Keratinocyte (primary cell): ENCODE results near the gene EXOC4. TPM values are rescaled to one million over a fixed set of nuclear protein-coding genes. Genes with fewer than 3 reads are reported as not detected.

Experiments used
- DNase-seq: peaks from one replicate; pipeline ENCODE4 v3.0.0-alpha.2; 2011; ENCODE audit warnings: low read depth, missing footprints, low spot score
- FAIRE-seq: peaks from 2 replicates; lab custom pipeline; 2011; peaks lifted over from hg19 to GRCh38; lab: Jason Lieb, UNC
- H2AFZ ChIP-seq: 2 replicates; pipeline ENCODE4 v1.6.0; 2012; ENCODE audit warnings: low read length, control low read depth, inconsistent platforms; ENCODE audit not compliant: control insufficient read depth
- H3K27ac ChIP-seq: 2 replicates; pipeline ENCODE4 v1.5.1; 2011; ENCODE audit warnings: low read length; ENCODE audit not compliant: control insufficient read depth, insufficient read depth
- H3K27me3 ChIP-seq: 3 replicates; pipeline ENCODE4 v1.6.0; 2011; ENCODE audit warnings: low read length; ENCODE audit not compliant: control insufficient read depth, insufficient read depth; ENCODE audit errors: extremely low read depth
- H3K36me3 ChIP-seq, 2 experiments: 2 replicates in 1 of 2; 3 replicates in 1 of 2; pipeline ENCODE4 v1.5.1; 2011; ENCODE audit warnings: low read length in 2 of 2, mild to moderate bottlenecking in 1 of 2; ENCODE audit not compliant: control insufficient read depth in 2 of 2, insufficient read depth in 2 of 2; ENCODE audit errors: extremely low read depth in 1 of 2
- H3K4me1 ChIP-seq: 3 replicates; pipeline ENCODE4 v1.5.1; 2011; ENCODE audit warnings: low read length; ENCODE audit not compliant: control insufficient read depth, insufficient read depth; ENCODE audit errors: extremely low read depth
- H3K4me2 ChIP-seq: 3 replicates; pipeline ENCODE4 v1.6.0; 2011; ENCODE audit warnings: low read depth, low read length; ENCODE audit not compliant: control insufficient read depth, insufficient read depth; ENCODE audit errors: extremely low read depth
- H3K4me3 ChIP-seq, 3 experiments: fragments of 200-600 bp in 1 of 3; sonication (generic) in 1 of 3; 2 replicates in 2 of 3; 3 replicates in 1 of 3; pipeline ENCODE4 v1.5.1; 2011 to 2016; ENCODE audit warnings: low read length in 3 of 3, mild to moderate bottlenecking in 3 of 3, control low read depth in 2 of 3, inconsistent platforms in 1 of 3, low read depth in 1 of 3, mixed read lengths in 1 of 3, mixed run types in 1 of 3, moderate library complexity in 1 of 3; ENCODE audit not compliant: control insufficient read depth in 2 of 3, insufficient read depth in 2 of 3; ENCODE audit errors: extremely low read depth in 1 of 3
- H3K79me2 ChIP-seq: 2 replicates; pipeline ENCODE4 v1.6.0; 2012; ENCODE audit warnings: low read length; ENCODE audit not compliant: control insufficient read depth, insufficient read depth
- H3K9ac ChIP-seq: 3 replicates; pipeline ENCODE4 v1.6.0; 2011; ENCODE audit warnings: low read length; ENCODE audit not compliant: control insufficient read depth, insufficient read depth; ENCODE audit errors: extremely low read depth
- H3K9me1 ChIP-seq: 3 replicates; pipeline ENCODE4 v1.6.0; 2011; ENCODE audit warnings: low read length; ENCODE audit not compliant: control insufficient read depth, insufficient read depth; ENCODE audit errors: extremely low read depth
- H3K9me3 ChIP-seq: 2 replicates; pipeline ENCODE4 v1.5.1; 2012; ENCODE audit warnings: low read depth, low read length; ENCODE audit not compliant: control insufficient read depth
- H4K20me1 ChIP-seq: 3 replicates; pipeline ENCODE4 v1.6.0; 2011; ENCODE audit warnings: low read length; ENCODE audit not compliant: control insufficient read depth, insufficient read depth; ENCODE audit errors: extremely low read depth
- EZH2 ChIP-seq: IDR thresholded peaks from one replicate; pipeline ENCODE4 v1.6.1; 2012; ENCODE audit warnings: inconsistent platforms, mild to moderate bottlenecking, low read length, moderate library complexity
- dilution Hi-C: fragments of 300-500 bp; cut with MboI; formaldehyde crosslinking; loops from one replicate; pipeline ENCODE4 v1.7.0; 2020; ENCODE audit warnings: low sequenced_read_pairs; ENCODE audit not compliant: extremely low pct_ligation_motif_present
- polyA plus RNA-seq, 5 experiments: library from polyadenylated mRNA; depleted of rRNA in 3 of 5; stranded (reverse) in 3 of 5; stranded (forward) in 1 of 5; unstranded in 1 of 5; fragments of >200 nt; gene quantifications; 1 replicate in 1 of 5; 2 replicates in 3 of 5; 3 replicates in 1 of 5; pipeline versions ENCODE4 v1.2.1 to v1.2.3, GENCODE V29; 2011 to 2012; ENCODE audit warnings: missing spikeins in 2 of 5, low read depth in 1 of 5, low replicate concordance in 1 of 5
- TF ChIP-seq, protein P1 (sequence below), 3 experiments: IDR thresholded peaks in 1 of 3; conservative IDR thresholded peaks in 1 of 3; optimal IDR thresholded peaks in 1 of 3; 2 replicates in 2 of 3; 3 replicates in 1 of 3; pipeline versions ENCODE3 to v1.5.1; 2011; ENCODE audit warnings: low read length in 3 of 3, mild to moderate bottlenecking in 3 of 3, moderate library complexity in 2 of 3, control low read depth in 1 of 3, inconsistent platforms in 1 of 3; ENCODE audit not compliant: insufficient read depth in 2 of 3; ENCODE audit errors: extremely low read depth in 1 of 3

EXOC4 gene
- polyA plus RNA-seq, 1 donor (not counting 4 experiments of a cell fraction or from before 2014, with no cell fraction given), result 52.6 TPM

DNA sequence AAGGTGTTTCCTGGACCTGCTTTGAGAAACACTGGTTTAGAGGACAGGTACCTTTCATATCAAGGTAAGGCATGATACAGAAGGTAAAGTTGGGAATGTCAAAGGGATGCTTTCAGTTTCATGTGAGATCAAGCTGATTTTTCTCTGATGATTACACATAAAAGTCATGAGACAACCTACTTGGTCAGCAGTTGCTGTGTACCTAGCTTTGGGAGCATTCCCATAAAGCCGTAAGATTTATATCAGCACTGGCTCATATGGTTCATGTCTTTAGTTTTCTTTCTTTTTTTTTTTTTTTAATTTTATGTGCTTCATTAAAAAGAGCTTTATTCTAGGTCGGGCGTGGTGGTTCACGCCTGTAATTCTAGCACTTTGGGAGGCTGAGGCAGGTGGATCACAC, 609.0 kb downstream of the EXOC4 start:
- FAIRE-seq (no peak), DNase-seq (no peak)
- no peaks in the 10 kb centered on the region for H3K27me3 ChIP-seq
- no peak overlapping the region for H2AFZ ChIP-seq
- H3K4me2 ChIP-seq, result no peak overlapping the region
- no peak overlapping the region for H3K4me3 ChIP-seq
- H3K36me3 ChIP-seq, result no peaks in the 10 kb centered on the region
- peaks cover 3% of the 10 kb centered on the region for H3K9me3 ChIP-seq
- dilution Hi-C loops, result no loop called here
- H3K9me1 ChIP-seq, result no peaks in the 10 kb centered on the region
- no peaks in the 10 kb centered on the region for H4K20me1 ChIP-seq
- H3K4me1 ChIP-seq, result peaks cover 12% of the 10 kb centered on the region
- H3K27ac ChIP-seq, result no peak overlapping the region
- no peaks in the 10 kb centered on the region for H3K79me2 ChIP-seq
- TF ChIP-seq, protein P1, sequence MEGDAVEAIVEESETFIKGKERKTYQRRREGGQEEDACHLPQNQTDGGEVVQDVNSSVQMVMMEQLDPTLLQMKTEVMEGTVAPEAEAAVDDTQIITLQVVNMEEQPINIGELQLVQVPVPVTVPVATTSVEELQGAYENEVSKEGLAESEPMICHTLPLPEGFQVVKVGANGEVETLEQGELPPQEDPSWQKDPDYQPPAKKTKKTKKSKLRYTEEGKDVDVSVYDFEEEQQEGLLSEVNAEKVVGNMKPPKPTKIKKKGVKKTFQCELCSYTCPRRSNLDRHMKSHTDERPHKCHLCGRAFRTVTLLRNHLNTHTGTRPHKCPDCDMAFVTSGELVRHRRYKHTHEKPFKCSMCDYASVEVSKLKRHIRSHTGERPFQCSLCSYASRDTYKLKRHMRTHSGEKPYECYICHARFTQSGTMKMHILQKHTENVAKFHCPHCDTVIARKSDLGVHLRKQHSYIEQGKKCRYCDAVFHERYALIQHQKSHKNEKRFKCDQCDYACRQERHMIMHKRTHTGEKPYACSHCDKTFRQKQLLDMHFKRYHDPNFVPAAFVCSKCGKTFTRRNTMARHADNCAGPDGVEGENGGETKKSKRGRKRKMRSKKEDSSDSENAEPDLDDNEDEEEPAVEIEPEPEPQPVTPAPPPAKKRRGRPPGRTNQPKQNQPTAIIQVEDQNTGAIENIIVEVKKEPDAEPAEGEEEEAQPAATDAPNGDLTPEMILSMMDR (optimal IDR thresholded peaks at IDR 0.05 in 1 of 3, IDR thresholded peaks at IDR 0.05 in 1 of 3, conservative IDR thresholded peaks at IDR 0.05 in 1 of 3; ENCODE audit: extremely low read depth in 1 of 3, insufficient read depth in 2 of 3, low read length in 3 of 3), result no peak
- no peak for TF ChIP-seq EZH2
- H3K9ac ChIP-seq, result no peak overlapping the region

DNA sequence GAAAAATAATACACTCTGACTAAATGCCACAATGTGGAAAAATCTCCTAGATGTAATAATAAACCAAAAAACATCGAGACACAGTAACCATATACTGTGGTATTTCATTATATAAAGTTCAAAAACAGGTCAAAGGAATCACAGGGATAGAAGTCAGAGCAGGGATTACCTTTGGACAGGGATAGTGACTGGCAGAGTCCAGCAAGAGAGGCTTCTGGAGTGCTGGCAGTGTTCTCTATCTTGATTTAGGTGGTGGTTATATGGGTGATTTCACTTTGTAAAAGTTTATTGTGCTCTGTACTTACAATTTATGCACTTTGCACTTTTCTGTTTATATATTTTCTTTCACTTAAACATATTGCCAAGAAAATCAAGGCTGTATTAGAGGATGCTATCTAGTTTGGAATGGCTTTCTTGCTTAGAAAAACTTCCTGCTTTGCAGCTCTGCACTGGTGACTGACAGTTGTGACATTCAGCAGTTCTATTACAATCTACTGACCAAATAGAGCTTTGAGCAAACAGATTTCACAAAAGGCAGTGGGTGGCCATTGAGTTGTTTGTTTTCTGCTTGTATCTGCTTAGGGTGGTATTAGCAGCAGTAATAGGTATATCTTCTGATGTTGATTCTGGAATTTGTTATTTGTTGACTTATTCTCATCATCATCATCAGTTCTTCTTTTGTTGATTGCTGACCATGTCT, 610.6 kb downstream of the EXOC4 start:
- dilution Hi-C loops, result no loop called here
- FAIRE-seq (no peak), DNase-seq (no peak)
- H3K79me2 ChIP-seq, result no peaks in the 10 kb centered on the region
- no peak overlapping the region for H3K9ac ChIP-seq
- H3K4me1 ChIP-seq, result peaks cover 2% of the 10 kb centered on the region
- no peaks in the 10 kb centered on the region for H3K27me3 ChIP-seq
- no peaks in the 10 kb centered on the region for H3K9me1 ChIP-seq
- H3K4me3 ChIP-seq, result no peak overlapping the region
- H3K36me3 ChIP-seq, result no peaks in the 10 kb centered on the region
- no peaks in the 10 kb centered on the region for H3K9me3 ChIP-seq
- TF ChIP-seq, protein P1 (optimal IDR thresholded peaks at IDR 0.05 in 1 of 3, IDR thresholded peaks at IDR 0.05 in 1 of 3, conservative IDR thresholded peaks at IDR 0.05 in 1 of 3; ENCODE audit: extremely low read depth in 1 of 3, insufficient read depth in 2 of 3, low read length in 3 of 3), result no peak
- no peak for TF ChIP-seq EZH2
- no peak overlapping the region for H3K27ac ChIP-seq
- no peak overlapping the region for H2AFZ ChIP-seq
- H3K4me2 ChIP-seq, result no peak overlapping the region
- H4K20me1 ChIP-seq, result no peaks in the 10 kb centered on the region
